ENCODE data around the gene BIRC7.

The BIRC7 gene

GRCh38 chr20:63226042-63226943 is 9.4 kb upstream of the BIRC7 start:
- DNase-seq = no peak

- no peak for DNase-seq
Measured at GRCh38 chr20:63227260-63227659, 8.4 kb upstream of the BIRC7 start.

GRCh38 chr20:63228806-63229205 is 6.9 kb upstream of the BIRC7 start:
- no peak for DNase-seq

- DNase-seq = no peak
Measured at GRCh38 chr20:63230800-63231268, 4.9 kb upstream of the BIRC7 start.

GRCh38 chr20:63232235-63233060 is 3.3 kb upstream of the BIRC7 start:
- no peak for DNase-seq

GRCh38 chr20:63233061-63233344 is 2.7 kb upstream of the BIRC7 start:
- DNase-seq = no peak

- DNase-seq = no peak
Measured at GRCh38 chr20:63233924-63234323, 1.8 kb upstream of the BIRC7 start.

GRCh38 chr20:63234693-63235398 is 859 bp upstream of the BIRC7 start:
- peak in 1 of 4 experiments; percentile 23 for DNase-seq

GRCh38 chr20:63236116-63236837 is 572 bp downstream of the BIRC7 start:
- no peak for DNase-seq

- DNase-seq = no peak
Measured at GRCh38 chr20:63238031-63238430, 2.3 kb downstream of the BIRC7 start.

- no peak for DNase-seq
Measured at GRCh38 chr20:63238514-63239125, 2.9 kb downstream of the BIRC7 start.

GRCh38 chr20:63239431-63239830 is 3.7 kb downstream of the BIRC7 start:
- DNase-seq = no peak

- no peak for DNase-seq
Measured at GRCh38 chr20:63240004-63240403, 4.3 kb downstream of the BIRC7 start.

- DNase-seq = no peak
Measured at GRCh38 chr20:63241272-63241671, 5.6 kb downstream of the BIRC7 start.

GRCh38 chr20:63242736-63243135 is 7.0 kb downstream of the BIRC7 start:
- no peak for DNase-seq

GRCh38 chr20:63243604-63244247 is 8.0 kb downstream of the BIRC7 start:
- no peak for DNase-seq

GRCh38 chr20:63244468-63244867 is 8.8 kb downstream of the BIRC7 start:
- DNase-seq = no peak

GRCh38 chr20:63246490-63247288 is 11.0 kb downstream of the BIRC7 start:
- no peak for DNase-seq

GRCh38 chr20:63247671-63248228 is 12.0 kb downstream of the BIRC7 start:
- no peak for DNase-seq

GRCh38 chr20:63248835-63249591 is 13.3 kb downstream of the BIRC7 start:
- DNase-seq = no peak
